Fibroblast of the aortic adventitia (primary cell): Measurements from ENCODE around the gene OR6C74. TPM values are rescaled to one million over a fixed set of nuclear protein-coding genes. Genes with fewer than 3 reads are reported as not detected.

Experiments
- DNase-seq: peaks from one replicate; pipeline ENCODE4 v3.0.0-alpha.2; 2010; ENCODE audit warnings: low read depth
- H3K4me3 ChIP-seq: 2 replicates; pipeline ENCODE4 v1.5.1; 2011; ENCODE audit warnings: low read depth, mild to moderate bottlenecking, control low read depth, low read length, moderate library complexity
- total RNA-seq: library from RNA; depleted of rRNA; stranded (reverse); fragments of >200 nt; gene quantifications from 2 replicates; pipeline ENCODE4 v1.2.3, GENCODE V29; 2012; ENCODE audit warnings: low replicate concordance
- TF ChIP-seq, protein P1 (sequence below): IDR thresholded peaks from 2 replicates; pipeline ENCODE4 v1.5.1; 2011; ENCODE audit warnings: mild to moderate bottlenecking, low read length, control low read depth, inconsistent platforms; ENCODE audit not compliant: insufficient read depth

Gene OR6C74
- not detected in 2 replicates for total RNA-seq

DNA sequence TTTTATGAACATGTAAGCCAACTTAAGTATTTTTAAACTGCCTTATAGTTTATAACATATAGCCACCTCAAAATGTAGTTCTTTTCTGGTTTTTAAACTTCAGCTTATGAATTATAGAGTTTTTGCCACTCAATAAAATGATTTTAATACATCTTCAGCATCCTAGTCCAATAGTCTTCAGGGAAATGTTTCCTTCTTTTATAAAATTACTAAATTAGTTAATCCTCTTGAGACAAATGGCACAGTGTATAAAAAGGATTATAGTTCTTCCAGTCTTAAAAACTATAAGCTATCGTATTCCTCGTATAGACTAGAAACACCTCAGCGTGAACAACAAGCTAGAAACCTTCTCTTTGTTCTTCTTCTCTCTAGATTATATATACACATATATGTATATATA lies at the start of gene OR6C74:
TSS of gene OR6C74 (plus strand) at position 301 of the 400 bp plus-strand sequence. CDS start 2,679 bp downstream, outside the sequence.
- no peak within 1 kb of the TSS for H3K4me3 ChIP-seq
- TF ChIP-seq, protein P1, sequence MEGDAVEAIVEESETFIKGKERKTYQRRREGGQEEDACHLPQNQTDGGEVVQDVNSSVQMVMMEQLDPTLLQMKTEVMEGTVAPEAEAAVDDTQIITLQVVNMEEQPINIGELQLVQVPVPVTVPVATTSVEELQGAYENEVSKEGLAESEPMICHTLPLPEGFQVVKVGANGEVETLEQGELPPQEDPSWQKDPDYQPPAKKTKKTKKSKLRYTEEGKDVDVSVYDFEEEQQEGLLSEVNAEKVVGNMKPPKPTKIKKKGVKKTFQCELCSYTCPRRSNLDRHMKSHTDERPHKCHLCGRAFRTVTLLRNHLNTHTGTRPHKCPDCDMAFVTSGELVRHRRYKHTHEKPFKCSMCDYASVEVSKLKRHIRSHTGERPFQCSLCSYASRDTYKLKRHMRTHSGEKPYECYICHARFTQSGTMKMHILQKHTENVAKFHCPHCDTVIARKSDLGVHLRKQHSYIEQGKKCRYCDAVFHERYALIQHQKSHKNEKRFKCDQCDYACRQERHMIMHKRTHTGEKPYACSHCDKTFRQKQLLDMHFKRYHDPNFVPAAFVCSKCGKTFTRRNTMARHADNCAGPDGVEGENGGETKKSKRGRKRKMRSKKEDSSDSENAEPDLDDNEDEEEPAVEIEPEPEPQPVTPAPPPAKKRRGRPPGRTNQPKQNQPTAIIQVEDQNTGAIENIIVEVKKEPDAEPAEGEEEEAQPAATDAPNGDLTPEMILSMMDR = no peak
- no peak for DNase-seq

GRCh38 chr12:55220725-55221124 lies 23.7 kb upstream of the OR6C74 start, which contains the start of gene OR10A7:
OR10A7 (plus strand) TSS chr12:55221025; CDS start chr12:55221025, 0 bp downstream.
- DNase-seq = no peak
- TF ChIP-seq, protein P1 = no peak
- H3K4me3 ChIP-seq = no peak within 1 kb of the TSS

DNA sequence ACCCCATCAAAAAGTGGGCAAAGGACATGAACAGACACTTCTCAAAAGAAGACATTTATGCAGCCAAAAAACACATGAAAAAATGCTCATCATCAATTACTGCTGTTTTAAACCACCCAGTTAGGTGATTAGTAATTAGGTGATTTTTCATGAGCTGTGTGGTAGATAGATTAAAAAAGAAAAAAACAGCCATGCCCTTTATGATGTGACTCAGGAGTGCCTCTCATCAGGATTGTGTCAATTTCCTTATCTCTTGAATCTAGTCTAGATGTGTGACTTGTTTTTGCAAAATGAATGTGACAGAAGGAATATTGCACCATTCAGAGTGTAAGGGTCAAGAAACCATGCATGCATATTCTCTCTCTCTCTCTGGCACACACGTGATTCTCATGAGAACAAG lies 17.9 kb upstream of the OR6C74 start:
- no peak for DNase-seq
- TF ChIP-seq, protein P1 = no peak
- no peak overlapping the region for H3K4me3 ChIP-seq

GRCh38 chr12:55227643-55228042 lies 16.8 kb upstream of the OR6C74 start:
- no peak overlapping the region for H3K4me3 ChIP-seq
- TF ChIP-seq, protein P1 = no peak
- no peak for DNase-seq

- no peak for DNase-seq
- H3K4me3 ChIP-seq = no peak overlapping the region
- TF ChIP-seq, protein P1 = no peak
Observed at GRCh38 chr12:55246159-55246558, 1.8 kb downstream of the OR6C74 start.

DNA sequence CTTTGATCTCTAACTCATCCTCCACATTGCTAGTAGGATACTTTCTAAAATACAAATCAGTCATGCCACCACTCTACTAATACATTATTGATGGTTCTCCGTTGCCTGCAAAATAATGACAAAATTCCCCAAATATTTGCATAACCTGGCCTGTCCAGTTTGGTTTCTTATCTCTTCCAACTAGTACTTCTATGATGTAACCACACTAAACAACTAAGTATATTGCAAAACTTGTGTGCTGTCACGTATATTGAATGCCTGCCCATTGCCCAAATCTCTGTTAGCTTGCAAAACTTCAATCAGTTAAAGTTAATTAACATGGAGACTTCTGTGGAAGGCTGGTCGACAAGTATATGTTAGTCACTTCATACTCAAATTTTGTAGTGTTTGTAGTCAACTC lies 6.5 kb downstream of the OR6C74 start:
- TF ChIP-seq, protein P1 = no peak
- no peak for DNase-seq

GRCh38 chr12:55253281-55253680 lies 8.9 kb downstream of the OR6C74 start:
- H3K4me3 ChIP-seq = no peak overlapping the region
- TF ChIP-seq, protein P1 = no peak
- DNase-seq = no peak

More for the DNA sequence above, 6.5 kb downstream of the OR6C74 start:
- no peak overlapping the region for H3K4me3 ChIP-seq
